PC-3 (cell line): ENCODE data around the gene FANK1. TPM values are rescaled to one million over a fixed set of nuclear protein-coding genes. Genes with fewer than 3 reads are reported as not detected.
"Not testable (repeated sequence)": the region's sequence is repeated elsewhere in the genome, so short reads cannot be mapped to it uniquely, and the experiment has no call there.

Experiments
- ATAC-seq: fragments of 200-7000 bp; cut with Tn5 transposase; 2 replicates; pipeline ENCODE4 v1.9.1; 2020; ENCODE audit warnings: mild to moderate bottlenecking, moderate library complexity
- BruUV-seq: library from RNA; stranded (reverse); fragments of 400-500 nt; replicated peaks from 2 replicates; lab custom pipeline; 2021; lab: Mats Ljungman, UMichigan
- CTCF ChIA-PET: fragments of 300-600 bp; sonication (Branson Sonifier 250); formaldehyde crosslinking; loops from one replicate; lab custom pipeline; 2022; ENCODE audit warnings: antibody characterized with exemption; lab: Charles Lee
- POLR2A ChIA-PET: fragments of 300-600 bp; sonication (Branson Sonifier 250); formaldehyde crosslinking; loops from one replicate; lab custom pipeline; 2022; ENCODE audit warnings: antibody characterized with exemption; ENCODE audit not compliant: unreplicated experiment; lab: Charles Lee
- DNase-seq: peaks from one replicate; pipeline ENCODE4 v3.0.0-alpha.2; 2015
- H2AFZ ChIP-seq: fragments of 300-600 bp; sonication (generic); 2 replicates; pipeline ENCODE4 v1.6.0; 2016; ENCODE audit warnings: antibody characterized with exemption, low read length
- H3F3A ChIP-seq: fragments of 300-600 bp; sonication (generic); one replicate; pipeline ENCODE4 v1.6.0; 2017; ENCODE audit warnings: antibody characterized with exemption, low read length, control low read depth, mild to moderate bottlenecking; ENCODE audit not compliant: unreplicated experiment
- H3K27ac ChIP-seq: fragments of 300-600 bp; sonication (generic); 2 replicates; pipeline ENCODE4 v1.5.1; 2016; ENCODE audit warnings: mild to moderate bottlenecking, low read length
- H3K27me3 ChIP-seq: fragments of 300-600 bp; sonication (generic); 2 replicates; pipeline ENCODE4 v1.6.1; 2016; ENCODE audit warnings: low read length, mixed read lengths
- H3K36me3 ChIP-seq: fragments of 300-600 bp; sonication (generic); 2 replicates; pipeline ENCODE4 v1.6.1; 2016; ENCODE audit warnings: low read depth, mixed run types, low read length, mixed read lengths
- H3K4me1 ChIP-seq: fragments of 300-600 bp; sonication (generic); 2 replicates; pipeline ENCODE4 v1.5.1; 2016; ENCODE audit warnings: low read length; ENCODE audit not compliant: insufficient read depth
- H3K4me2 ChIP-seq: fragments of 300-600 bp; sonication (generic); 2 replicates; pipeline ENCODE4 v1.6.0; 2016; ENCODE audit warnings: low read length
- H3K4me3 ChIP-seq: fragments of 300-600 bp; sonication (generic); 2 replicates; pipeline ENCODE4 v1.5.1; 2016; ENCODE audit warnings: mild to moderate bottlenecking, low read length, mixed read lengths
- H3K79me2 ChIP-seq: fragments of 300-600 bp; sonication (generic); 2 replicates; pipeline ENCODE4 v1.6.1; 2017; ENCODE audit warnings: low read length, mixed read lengths
- H3K9ac ChIP-seq: fragments of 300-600 bp; sonication (generic); 2 replicates; pipeline ENCODE4 v1.6.0; 2016; ENCODE audit warnings: mild to moderate bottlenecking, low read length
- H3K9me2 ChIP-seq: fragments of 300-600 bp; sonication (generic); replicated peaks from 2 replicates; pipeline ENCODE4 v1.6.1; 2016; ENCODE audit warnings: mixed run types, low read length, mixed read lengths
- H3K9me3 ChIP-seq: fragments of 300-600 bp; sonication (generic); 2 replicates; pipeline ENCODE4 v1.6.1; 2016; ENCODE audit warnings: low read length, mixed read lengths
- H4K20me1 ChIP-seq: fragments of 300-600 bp; sonication (generic); 2 replicates; pipeline ENCODE4 v1.6.1; 2016; ENCODE audit warnings: low read length, mixed read lengths
- intact Hi-C: fragments of 100-400 bp; cut with micrococcal nuclease; formaldehyde crosslinking; loops from 2 replicates; pipeline ENCODE4 v1.9.0; 2023
- total RNA-seq: library from RNA; depleted of rRNA; stranded (reverse); fragments of >200 nt; gene quantifications from 2 replicates; pipeline ENCODE4 v1.2.3, GENCODE V29; 2014

The FANK1 gene
- total RNA-seq, 1 experiment from 2014 or later = 0.95 TPM

DNA sequence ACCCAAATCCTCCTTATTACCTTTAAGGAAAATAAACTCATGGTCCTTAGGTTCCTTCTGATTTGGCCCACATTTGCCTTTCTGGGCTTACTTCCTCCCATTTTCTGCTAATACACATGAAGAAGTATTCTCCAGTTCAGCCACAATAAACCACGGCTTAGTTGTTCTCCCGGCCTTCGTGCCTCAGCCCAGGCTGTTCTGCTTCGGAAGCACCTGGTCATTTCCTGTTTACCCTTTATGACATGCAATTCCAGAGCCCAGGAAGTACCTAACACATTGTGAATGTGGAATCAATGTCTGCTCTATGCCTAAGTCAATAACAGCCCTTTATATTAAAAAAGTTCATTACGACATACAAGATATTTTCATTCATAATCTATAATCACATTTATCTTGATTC, 4.0 kb upstream of the FANK1 start:
- H4K20me1 ChIP-seq = not testable (repeated sequence)
- H3K27ac ChIP-seq = peak overlapping the region; percentile 51

DNA sequence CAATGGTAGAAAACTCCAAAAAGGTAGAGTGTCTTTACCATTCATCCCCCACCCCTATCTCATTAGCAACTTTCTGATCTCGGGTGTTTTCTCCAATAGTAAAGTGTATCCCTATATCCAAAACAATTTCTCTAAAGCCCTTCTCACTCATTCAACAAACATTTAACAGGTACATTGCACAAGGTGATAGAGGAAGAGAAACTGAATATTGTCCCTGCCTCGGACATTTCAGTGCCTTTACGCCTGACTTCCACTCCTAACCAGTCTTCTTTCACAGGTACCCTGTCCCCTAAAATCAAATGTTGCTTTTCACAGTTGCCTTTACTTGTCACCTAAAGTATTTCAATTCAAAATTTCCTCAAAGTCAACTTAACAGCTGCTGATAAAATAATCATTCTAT, 2.2 kb upstream of the FANK1 start:
- Histone ChIP-seq H3K4me3 (peak overlapping the region; percentile 59), H3K79me2 (peaks cover 49% of the 10 kb centered on the region), H3K4me1 (peaks cover 21% of the 10 kb centered on the region; the same call in 1 of the 2 replicates), H3K4me2 (peak overlapping the region; percentile 82)
- BruUV-seq, H3K9ac ChIP-seq, H3K27ac ChIP-seq, H3F3A ChIP-seq, H3K27me3 ChIP-seq, intact Hi-C loops, ATAC-seq, H3K9me3 ChIP-seq, DNase-seq, H3K36me3 ChIP-seq, H3K9me2 ChIP-seq, CTCF ChIA-PET, H2AFZ ChIP-seq, H4K20me1 ChIP-seq, POLR2A ChIA-PET: not testable (repeated sequence)

More for the DNA sequence above, 4.0 kb upstream of the FANK1 start:
- H3K9ac ChIP-seq, BruUV-seq, POLR2A ChIA-PET, H3K9me2 ChIP-seq, H2AFZ ChIP-seq, H3K9me3 ChIP-seq, H3K36me3 ChIP-seq, H3F3A ChIP-seq, intact Hi-C loops, H3K27me3 ChIP-seq, CTCF ChIA-PET: not testable (repeated sequence)
- DNase-seq (peak; percentile 60), ATAC-seq (peak; percentile 37; the same call in 1 of the 2 replicates)
- Histone ChIP-seq H3K4me1 (peaks cover 32% of the 10 kb centered on the region), H3K4me2 (peak overlapping the region; percentile 51), H3K4me3 (peak overlapping the region; percentile 8; the same call in 1 of the 2 replicates), H3K79me2 (peaks cover 56% of the 10 kb centered on the region)

DNA sequence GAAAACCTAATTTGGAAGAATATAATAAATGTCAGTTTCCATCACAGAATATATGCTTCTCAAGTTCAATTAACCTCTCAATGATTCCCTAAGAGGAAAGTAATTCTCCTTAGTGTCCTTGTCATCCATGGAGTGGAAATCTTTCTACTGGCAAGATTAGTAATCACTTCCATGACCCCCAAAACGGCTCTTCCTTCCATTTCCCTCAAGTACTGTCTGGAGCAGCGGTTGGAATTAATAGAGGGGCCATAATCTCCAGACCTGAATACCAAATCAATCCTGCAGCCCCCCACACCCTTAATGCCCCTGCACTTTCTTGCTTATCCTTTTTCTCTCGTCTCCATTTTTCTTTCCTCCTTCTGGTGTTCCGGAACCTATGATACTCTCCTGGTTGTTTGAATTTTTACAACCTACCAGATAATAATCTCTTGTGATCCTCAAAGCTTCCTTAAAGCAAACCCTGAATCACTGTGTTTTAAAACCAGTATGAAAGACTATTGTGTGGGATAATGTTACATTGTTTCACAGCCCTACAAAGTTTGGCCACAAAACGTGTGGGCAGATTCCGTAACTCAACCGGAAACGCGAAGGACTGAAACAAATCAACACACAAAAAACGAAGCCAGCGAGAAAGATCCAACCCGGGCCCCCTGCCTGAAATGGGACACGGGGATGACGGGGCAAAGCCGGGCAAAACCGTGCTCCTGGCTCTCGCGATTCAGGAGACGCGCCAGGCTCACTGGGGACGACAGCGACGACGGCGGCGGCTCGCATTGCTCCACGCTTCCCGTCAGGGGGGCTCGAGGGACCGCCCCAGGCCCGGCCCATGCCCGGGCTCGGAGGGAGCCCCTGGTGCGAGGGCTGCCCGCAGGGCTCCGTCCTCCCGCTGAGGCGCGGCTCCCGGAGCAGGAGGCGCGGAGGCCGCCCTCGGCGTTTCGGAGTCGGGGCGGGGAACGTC, 955 bp upstream of the FANK1 start:
- H3K9me3 ChIP-seq, H3K9me2 ChIP-seq, H4K20me1 ChIP-seq, H3K27me3 ChIP-seq, H3K36me3 ChIP-seq, CTCF ChIA-PET, POLR2A ChIA-PET, intact Hi-C loops, H3F3A ChIP-seq: not testable (repeated sequence)
- Histone ChIP-seq H3K79me2 (peaks cover 43% of the 10 kb centered on the region), H3K4me1 (peaks cover 16% of the 10 kb centered on the region; the same call in 1 of the 2 replicates), H2AFZ (peak overlapping the region; percentile 71), H3K27ac (peak overlapping the region; percentile 79), H3K4me2 (peak overlapping the region; percentile 82), H3K4me3 (peak overlapping the region; percentile 74), H3K9ac (peak overlapping the region; percentile 82)
- ATAC-seq (peak; percentile 64), DNase-seq (peak; percentile 66)
- TSS peak; percentile 66 for BruUV-seq

DNA sequence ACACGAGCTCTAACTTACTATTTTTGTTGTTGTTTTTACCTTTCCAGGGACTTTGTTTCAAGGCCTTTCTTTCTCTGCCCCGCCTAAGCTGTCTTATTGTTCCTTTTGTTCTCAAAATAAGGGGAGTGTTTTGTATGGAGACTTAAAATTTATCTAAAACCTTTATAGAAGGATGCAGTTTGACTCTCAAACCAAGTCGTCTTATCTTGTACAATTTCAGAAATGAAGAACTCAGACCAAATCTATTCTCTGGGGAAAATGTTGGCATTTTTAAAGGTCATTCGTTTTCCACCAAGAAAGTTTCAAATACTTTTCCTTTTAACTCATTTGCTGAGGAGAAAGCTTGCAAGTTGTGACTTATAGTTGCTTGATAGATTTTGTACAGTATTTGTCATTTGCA, 953 bp downstream of the FANK1 start:
- H3F3A ChIP-seq, CTCF ChIA-PET: not testable (repeated sequence)

DNA sequence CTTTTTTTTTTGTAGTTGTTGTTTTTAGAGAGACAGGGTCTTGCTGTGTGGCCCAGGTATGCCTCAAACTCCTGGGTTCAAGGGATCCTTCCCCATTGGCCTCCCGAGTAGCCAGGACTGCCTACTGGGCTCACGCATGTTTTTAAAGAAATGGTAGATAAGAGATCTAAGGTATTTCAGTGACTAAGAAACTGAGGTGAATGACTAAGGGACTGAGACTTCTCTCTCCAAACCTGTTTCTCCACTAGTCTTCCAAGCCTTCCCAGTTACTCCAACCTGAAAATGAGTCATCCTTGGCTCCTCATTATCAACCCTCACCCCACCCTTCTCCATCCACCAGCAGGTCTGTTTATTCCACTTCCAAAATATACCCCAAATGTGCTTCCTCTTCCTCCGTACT, 4.6 kb downstream of the FANK1 start:
- H3K27ac ChIP-seq = peak overlapping the region; percentile 44

More for the DNA sequence above, 953 bp downstream of the FANK1 start:
- Histone ChIP-seq H3K4me3 (peak overlapping the region; percentile 74), H3K4me2 (peak overlapping the region; percentile 80), H3K4me1 (peaks cover 13% of the 10 kb centered on the region; the same call in 1 of the 2 replicates), H3K9ac (peak overlapping the region; percentile 82; the same call in 1 of the 2 replicates), H2AFZ (peak overlapping the region; percentile 63; the same call in 1 of the 2 replicates), H3K79me2 (peaks cover 30% of the 10 kb centered on the region)
- ATAC-seq, POLR2A ChIA-PET, DNase-seq, H3K9me3 ChIP-seq, H3K36me3 ChIP-seq, H4K20me1 ChIP-seq, H3K27ac ChIP-seq, H3K9me2 ChIP-seq, H3K27me3 ChIP-seq, intact Hi-C loops: not testable (repeated sequence)
- TSS peak; percentile 36 for BruUV-seq

DNA sequence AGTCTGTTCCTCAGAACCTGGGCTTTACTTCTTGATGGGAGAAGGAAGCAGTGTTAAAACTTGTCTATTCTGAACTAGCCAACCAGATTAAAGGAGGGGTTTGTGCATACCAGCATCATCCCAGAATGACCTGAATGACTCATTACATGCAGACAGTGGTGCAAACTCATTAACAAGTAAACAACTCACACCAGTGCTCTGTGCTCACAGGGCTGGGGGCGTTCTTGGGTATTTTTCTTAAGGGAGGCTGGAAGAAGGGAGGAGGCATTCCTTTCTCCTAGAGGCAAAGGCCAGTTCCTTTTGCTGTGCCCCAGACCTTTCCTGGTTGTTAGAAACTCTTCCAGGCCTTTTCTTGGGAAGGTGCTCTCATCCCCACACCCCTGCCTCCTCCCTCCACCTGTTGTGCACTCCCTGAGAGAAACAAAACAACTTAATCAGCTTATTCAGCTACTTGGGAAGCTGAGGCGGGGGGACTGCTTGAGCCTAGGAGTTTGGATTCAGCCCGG, 6.8 kb downstream of the FANK1 start:
- H4K20me1 ChIP-seq, POLR2A ChIA-PET, intact Hi-C loops, H3K4me1 ChIP-seq, ATAC-seq, CTCF ChIA-PET, H3K4me2 ChIP-seq, H3F3A ChIP-seq, H3K36me3 ChIP-seq, H3K27ac ChIP-seq, H3K9ac ChIP-seq, H3K9me3 ChIP-seq, H3K79me2 ChIP-seq, H2AFZ ChIP-seq, H3K9me2 ChIP-seq, BruUV-seq, H3K4me3 ChIP-seq, H3K27me3 ChIP-seq: not testable (repeated sequence)
- peak; percentile 22 for DNase-seq

More for the DNA sequence above, 4.6 kb downstream of the FANK1 start:
- ATAC-seq (peak; percentile 19), DNase-seq (peak; percentile 72)
- peak overlapping the region; percentile 44; the same call in 1 of the 2 replicates for H3K4me2 ChIP-seq
- intact Hi-C loops, H3K9me2 ChIP-seq, H3F3A ChIP-seq, H3K4me1 ChIP-seq, H3K79me2 ChIP-seq, H3K36me3 ChIP-seq, H2AFZ ChIP-seq, CTCF ChIA-PET, POLR2A ChIA-PET, H3K9me3 ChIP-seq, H3K4me3 ChIP-seq, BruUV-seq, H3K9ac ChIP-seq, H3K27me3 ChIP-seq, H4K20me1 ChIP-seq: not testable (repeated sequence)
